MM.1S (cell line): ENCODE data around the gene ROMO1.
"Not testable (repeated sequence)": the region's sequence is repeated elsewhere in the genome, so short reads cannot be mapped to it uniquely, and the experiment has no call there.

Source experiments
- EZH2 ChIP-seq: fragments of 300-600 bp; sonication (generic); optimal IDR thresholded peaks from 2 replicates; pipeline ENCODE3; 2017; ENCODE audit warnings: low read depth, mild to moderate bottlenecking, antibody characterized with exemption, low read length, mixed read lengths
- EZH2phosphoT487 ChIP-seq: fragments of 300-600 bp; sonication (generic); IDR thresholded peaks from 2 replicates; pipeline ENCODE4 v1.6.1; 2018; ENCODE audit warnings: antibody characterized with exemption, low read length
- TF ChIP-seq, protein P1 (sequence below): fragments of 300-600 bp; sonication (generic); IDR thresholded peaks from 2 replicates; pipeline ENCODE4 v1.5.1; 2016; ENCODE audit warnings: antibody characterized with exemption, low read length, mixed read lengths

DNA sequence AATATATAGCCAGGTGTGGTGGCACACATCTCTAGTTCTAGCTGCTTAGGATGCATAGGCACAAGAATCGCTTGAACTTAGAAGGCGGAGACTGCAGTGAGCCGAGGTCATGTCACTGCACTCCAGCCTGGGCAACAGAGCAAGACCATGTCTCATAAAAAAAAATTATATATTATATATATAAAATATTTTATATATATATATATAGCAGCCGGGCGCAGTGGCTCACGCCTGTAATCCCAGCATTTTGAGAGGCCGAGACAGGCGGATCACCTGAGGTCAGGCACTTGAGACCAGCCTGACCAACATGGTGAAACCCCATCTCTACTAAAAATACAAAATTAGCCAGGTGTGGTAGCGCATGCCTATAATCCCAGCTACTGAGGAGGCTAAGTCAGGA lies 13.8 kb upstream of the ROMO1 start:
- TF ChIP-seq, protein P1, sequence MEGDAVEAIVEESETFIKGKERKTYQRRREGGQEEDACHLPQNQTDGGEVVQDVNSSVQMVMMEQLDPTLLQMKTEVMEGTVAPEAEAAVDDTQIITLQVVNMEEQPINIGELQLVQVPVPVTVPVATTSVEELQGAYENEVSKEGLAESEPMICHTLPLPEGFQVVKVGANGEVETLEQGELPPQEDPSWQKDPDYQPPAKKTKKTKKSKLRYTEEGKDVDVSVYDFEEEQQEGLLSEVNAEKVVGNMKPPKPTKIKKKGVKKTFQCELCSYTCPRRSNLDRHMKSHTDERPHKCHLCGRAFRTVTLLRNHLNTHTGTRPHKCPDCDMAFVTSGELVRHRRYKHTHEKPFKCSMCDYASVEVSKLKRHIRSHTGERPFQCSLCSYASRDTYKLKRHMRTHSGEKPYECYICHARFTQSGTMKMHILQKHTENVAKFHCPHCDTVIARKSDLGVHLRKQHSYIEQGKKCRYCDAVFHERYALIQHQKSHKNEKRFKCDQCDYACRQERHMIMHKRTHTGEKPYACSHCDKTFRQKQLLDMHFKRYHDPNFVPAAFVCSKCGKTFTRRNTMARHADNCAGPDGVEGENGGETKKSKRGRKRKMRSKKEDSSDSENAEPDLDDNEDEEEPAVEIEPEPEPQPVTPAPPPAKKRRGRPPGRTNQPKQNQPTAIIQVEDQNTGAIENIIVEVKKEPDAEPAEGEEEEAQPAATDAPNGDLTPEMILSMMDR = not testable (repeated sequence)
- not testable (repeated sequence) for TF ChIP-seq EZH2, EZH2phosphoT487
